ENCODE data around the gene DVL2. TPM values are rescaled to one million over a fixed set of nuclear protein-coding genes. Genes with fewer than 3 reads are reported as not detected.

DVL2 gene
- total RNA-seq, 1 experiment from 2014 or later: 45.7 TPM

DNA sequence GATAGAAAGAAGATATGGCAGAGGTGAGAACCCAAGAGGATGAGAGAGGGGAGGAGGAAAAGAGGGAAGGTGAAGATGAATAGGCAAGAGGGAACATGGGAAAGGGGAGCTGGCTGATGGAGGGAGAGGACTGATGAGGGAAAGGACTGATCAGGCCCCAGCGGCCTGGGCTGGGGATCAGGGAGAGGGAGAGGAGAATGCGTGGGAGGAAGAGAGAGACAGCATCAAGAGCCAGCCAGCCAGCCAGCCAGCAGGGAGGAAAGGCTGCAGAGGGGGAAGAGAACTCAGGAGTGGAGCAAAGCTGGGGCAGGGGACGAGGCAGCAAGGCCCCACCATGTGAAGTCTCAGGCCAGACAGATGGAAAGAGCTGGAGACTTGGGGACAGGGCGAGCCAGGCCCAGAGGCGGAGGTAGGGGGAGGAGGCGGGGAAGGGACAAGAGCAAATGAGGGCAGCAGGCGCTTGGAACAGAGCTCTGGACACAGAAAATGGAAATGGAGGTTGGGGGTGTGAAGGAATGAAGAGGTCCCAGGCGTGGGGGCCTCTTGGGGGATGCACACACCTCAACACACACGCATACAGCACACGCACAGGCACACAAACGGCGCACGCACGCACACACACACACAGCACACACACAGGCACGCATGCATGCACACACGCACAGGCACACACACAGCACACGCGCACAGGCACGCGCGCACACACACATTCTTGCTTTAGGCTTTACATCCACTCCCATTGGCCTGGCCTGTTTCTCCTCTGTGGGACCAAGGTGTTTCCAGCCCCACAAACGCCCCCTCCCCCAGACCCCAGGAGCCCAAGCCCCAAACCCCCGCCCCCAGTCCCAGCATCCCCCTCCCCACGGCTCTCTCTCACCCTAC is 27.0 kb downstream of the DVL2 start:
- H3K27ac Mint-ChIP-seq (ENCODE audit: unreplicated experiment): no peak overlapping the region
- BruUV-seq (replicated peaks): no TSS peak
- H3K9me3 Mint-ChIP-seq (ENCODE audit: low read depth, unreplicated experiment): no peaks in the 10 kb centered on the region
- H3K36me3 Mint-ChIP-seq (ENCODE audit: insufficient read depth, unreplicated experiment): no peaks in the 10 kb centered on the region
- CTCF ChIA-PET: no interaction called here
- no peak for DNase-seq
- H3K27me3 Mint-ChIP-seq (ENCODE audit: unreplicated experiment): peaks cover 91% of the 10 kb centered on the region
- H3K4me3 Mint-ChIP-seq (ENCODE audit: low read depth, unreplicated experiment): no peak overlapping the region
- H3K4me1 Mint-ChIP-seq (ENCODE audit: low read depth, unreplicated experiment): peaks cover 8% of the 10 kb centered on the region
- intact Hi-C loops (cut with micrococcal nuclease; ENCODE audit: unreplicated experiment): no loop called here
- TF ChIP-seq, protein P1, sequence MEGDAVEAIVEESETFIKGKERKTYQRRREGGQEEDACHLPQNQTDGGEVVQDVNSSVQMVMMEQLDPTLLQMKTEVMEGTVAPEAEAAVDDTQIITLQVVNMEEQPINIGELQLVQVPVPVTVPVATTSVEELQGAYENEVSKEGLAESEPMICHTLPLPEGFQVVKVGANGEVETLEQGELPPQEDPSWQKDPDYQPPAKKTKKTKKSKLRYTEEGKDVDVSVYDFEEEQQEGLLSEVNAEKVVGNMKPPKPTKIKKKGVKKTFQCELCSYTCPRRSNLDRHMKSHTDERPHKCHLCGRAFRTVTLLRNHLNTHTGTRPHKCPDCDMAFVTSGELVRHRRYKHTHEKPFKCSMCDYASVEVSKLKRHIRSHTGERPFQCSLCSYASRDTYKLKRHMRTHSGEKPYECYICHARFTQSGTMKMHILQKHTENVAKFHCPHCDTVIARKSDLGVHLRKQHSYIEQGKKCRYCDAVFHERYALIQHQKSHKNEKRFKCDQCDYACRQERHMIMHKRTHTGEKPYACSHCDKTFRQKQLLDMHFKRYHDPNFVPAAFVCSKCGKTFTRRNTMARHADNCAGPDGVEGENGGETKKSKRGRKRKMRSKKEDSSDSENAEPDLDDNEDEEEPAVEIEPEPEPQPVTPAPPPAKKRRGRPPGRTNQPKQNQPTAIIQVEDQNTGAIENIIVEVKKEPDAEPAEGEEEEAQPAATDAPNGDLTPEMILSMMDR (IDR thresholded peaks at IDR 0.05; ENCODE audit: unreplicated experiment): no peak

DNA sequence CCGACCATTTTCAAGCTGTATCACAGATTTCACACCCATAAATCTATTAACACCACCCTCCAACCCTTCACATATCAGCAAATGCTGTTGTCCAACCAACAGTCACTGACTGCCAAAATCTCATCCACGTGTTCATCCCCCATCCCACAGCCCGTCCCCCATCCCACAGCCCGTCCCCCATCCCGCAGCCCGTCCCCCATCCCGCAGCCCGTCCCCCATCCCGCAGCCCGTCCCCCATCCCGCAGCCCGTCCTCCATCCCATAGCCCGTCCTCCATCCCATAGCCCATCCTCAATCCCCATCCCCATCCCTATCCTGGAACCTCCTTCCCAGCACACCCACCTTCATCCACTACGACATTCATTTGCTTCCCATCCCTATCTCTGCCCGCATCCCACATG is 28.8 kb downstream of the DVL2 start:
- intact Hi-C loops (cut with micrococcal nuclease; ENCODE audit: unreplicated experiment): no loop called here
- peak overlapping the region; percentile 58 for H3K4me3 Mint-ChIP-seq (ENCODE audit: low read depth, unreplicated experiment)
- DNase-seq: no peak
- H3K27ac Mint-ChIP-seq (ENCODE audit: unreplicated experiment): peak overlapping the region; percentile 53
- H3K9me3 Mint-ChIP-seq (ENCODE audit: low read depth, unreplicated experiment): no peaks in the 10 kb centered on the region
- peaks cover 73% of the 10 kb centered on the region for H3K27me3 Mint-ChIP-seq (ENCODE audit: unreplicated experiment)
- TF ChIP-seq, protein P1 (IDR thresholded peaks at IDR 0.05; ENCODE audit: unreplicated experiment): no peak
- H3K36me3 Mint-ChIP-seq (ENCODE audit: insufficient read depth, unreplicated experiment): no peaks in the 10 kb centered on the region
- CTCF ChIA-PET: no interaction called here
- H3K4me1 Mint-ChIP-seq (ENCODE audit: low read depth, unreplicated experiment): peaks cover 8% of the 10 kb centered on the region
- no TSS peak for BruUV-seq (replicated peaks)

DNA sequence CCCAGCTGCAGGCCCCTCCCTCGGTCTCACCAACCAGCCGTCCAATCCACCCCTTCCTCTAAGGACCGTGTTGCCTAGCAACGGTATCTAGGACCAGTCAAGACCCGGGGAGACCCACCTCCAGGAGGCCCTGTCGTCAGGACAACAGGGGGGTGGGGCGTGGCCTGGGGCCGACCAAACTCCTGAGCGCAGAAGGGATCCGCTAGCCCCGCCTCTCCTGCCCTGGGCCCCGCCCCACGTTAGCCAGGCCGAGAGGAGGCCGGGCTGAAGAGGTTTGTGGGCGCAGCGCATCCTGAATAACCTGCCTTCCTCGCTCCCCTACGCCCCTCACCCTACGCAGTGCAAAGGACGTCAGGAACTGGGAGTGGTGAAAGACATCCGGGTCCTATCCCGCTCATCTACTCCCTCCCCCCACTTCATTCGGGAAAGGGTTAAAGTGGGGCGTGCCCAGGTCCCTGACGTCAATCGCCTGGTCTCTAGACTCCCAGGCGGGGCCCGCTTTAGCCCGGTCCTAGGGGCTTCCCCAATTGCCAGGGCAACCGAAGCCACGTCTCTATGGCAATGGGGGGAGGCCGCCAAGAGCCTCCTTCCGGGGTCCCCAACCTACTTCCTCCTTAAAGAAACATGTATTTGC is 29.4 kb downstream of the DVL2 start:
- Mint-ChIP-seq H3K27ac (ENCODE audit: unreplicated experiment) (peak overlapping the region; percentile 53), H3K9me3 (ENCODE audit: low read depth, unreplicated experiment) (no peaks in the 10 kb centered on the region), H3K27me3 (ENCODE audit: unreplicated experiment) (peaks cover 66% of the 10 kb centered on the region), H3K4me3 (ENCODE audit: low read depth, unreplicated experiment) (peak overlapping the region; percentile 58), H3K4me1 (ENCODE audit: low read depth, unreplicated experiment) (peaks cover 8% of the 10 kb centered on the region), H3K36me3 (ENCODE audit: insufficient read depth, unreplicated experiment) (no peaks in the 10 kb centered on the region)
- intact Hi-C loops (cut with micrococcal nuclease; ENCODE audit: unreplicated experiment): no loop called here
- TF ChIP-seq, protein P1 (IDR thresholded peaks at IDR 0.05; ENCODE audit: unreplicated experiment): no peak
- BruUV-seq (replicated peaks): no TSS peak
- peak; percentile 72 for DNase-seq
- CTCF ChIA-PET: no interaction called here

DNA sequence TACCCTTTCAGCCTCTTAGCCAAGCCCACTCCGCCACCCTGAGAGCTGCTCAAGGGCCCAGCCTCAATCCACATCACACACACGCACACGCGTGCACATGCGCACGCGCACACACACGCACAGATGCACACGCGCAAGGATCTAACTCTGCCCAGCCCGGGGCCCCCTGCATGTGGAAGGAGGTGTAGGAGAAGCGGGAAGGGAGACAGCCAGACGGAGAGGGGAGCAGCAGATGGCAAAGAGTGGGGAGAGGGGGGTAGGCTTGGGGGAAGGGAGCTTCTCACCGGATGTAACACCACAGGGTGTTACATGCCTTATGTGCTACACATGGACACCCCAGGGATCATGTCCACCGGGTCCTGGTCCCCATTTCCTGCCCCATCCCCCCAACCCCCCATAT is 30.0 kb downstream of the DVL2 start:
- no peaks in the 10 kb centered on the region for H3K36me3 Mint-ChIP-seq (ENCODE audit: insufficient read depth, unreplicated experiment)
- intact Hi-C loops (cut with micrococcal nuclease; ENCODE audit: unreplicated experiment): no loop called here
- H3K9me3 Mint-ChIP-seq (ENCODE audit: low read depth, unreplicated experiment): no peaks in the 10 kb centered on the region
- H3K4me3 Mint-ChIP-seq (ENCODE audit: low read depth, unreplicated experiment): peak overlapping the region; percentile 58
- TF ChIP-seq, protein P1 (IDR thresholded peaks at IDR 0.05; ENCODE audit: unreplicated experiment): no peak
- H3K27ac Mint-ChIP-seq (ENCODE audit: unreplicated experiment): no peak overlapping the region
- H3K4me1 Mint-ChIP-seq (ENCODE audit: low read depth, unreplicated experiment): peaks cover 8% of the 10 kb centered on the region
- no peak for DNase-seq
- CTCF ChIA-PET: no interaction called here
- BruUV-seq (replicated peaks): no TSS peak
- peaks cover 60% of the 10 kb centered on the region for H3K27me3 Mint-ChIP-seq (ENCODE audit: unreplicated experiment)

Measured in Calu3 (cell line).